Measurements from ENCODE around the gene KAZN.
"Not testable (repeated sequence)": the region's sequence is repeated elsewhere in the genome, so short reads cannot be mapped to it uniquely, and the experiment has no call there.

KAZN gene

DNA sequence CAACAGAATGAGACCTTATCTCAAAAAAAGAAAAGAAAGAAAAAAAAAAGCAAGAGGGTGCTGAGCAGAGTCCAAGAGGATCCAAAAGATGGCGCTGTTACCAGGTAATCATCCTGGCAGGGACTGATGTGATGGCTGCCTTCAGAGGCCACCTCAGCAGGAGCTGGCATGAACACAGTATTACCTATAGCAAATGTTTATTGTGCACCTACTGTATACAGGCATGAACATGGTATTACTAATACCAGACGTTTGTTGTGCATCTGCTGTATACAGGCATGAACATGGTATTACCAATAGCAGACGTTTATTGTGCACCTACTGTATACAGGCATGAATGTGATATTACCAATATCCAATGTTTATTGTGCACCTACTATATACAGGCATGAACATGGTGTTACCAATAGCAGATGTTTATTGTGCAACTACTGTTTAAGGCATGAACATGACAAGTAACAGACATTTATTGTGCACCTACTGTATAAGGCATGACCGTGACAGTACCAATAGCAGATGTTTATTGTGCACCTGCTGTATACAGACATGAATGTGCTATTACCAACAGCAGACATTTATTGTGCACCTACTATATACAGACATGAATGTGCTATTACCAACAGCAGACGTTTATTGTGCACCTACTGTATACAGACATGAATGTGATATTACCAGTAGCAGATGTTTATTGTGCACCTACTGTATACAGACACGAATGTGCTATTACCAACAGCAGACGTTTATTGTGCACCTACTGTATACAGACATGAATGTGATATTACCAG, 439.9 kb downstream of the KAZN start:
- DNase-seq (ENCODE audit: low read depth): peak; percentile 55

DNA sequence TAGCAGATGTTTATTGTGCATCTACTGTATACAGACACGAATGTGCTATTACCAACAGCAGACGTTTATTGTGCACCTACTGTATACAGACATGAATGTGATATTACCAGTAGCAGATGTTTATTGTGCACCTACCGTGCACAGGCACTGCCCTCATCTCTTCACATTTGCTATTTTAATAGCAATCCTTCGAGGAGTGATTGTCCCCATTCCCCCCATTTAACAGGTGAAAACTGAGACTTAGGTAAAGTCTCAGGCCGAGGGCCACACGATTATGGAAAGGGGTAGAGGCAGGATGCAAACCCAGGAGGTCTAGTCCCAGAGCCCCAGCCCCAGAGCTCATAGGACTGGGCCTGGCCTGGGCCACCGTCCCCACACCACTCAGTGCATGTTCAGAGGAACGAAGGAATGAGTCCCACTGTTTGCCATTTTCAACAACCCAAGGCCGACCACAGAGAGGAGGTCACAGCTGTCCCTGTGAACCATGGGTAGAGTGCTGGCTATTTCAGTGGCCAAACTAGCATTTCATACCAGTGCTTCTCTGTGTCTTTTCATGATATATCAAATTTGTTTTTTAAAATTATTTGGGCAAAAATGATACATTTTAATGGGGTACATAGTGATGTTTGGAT, 440.6 kb downstream of the KAZN start:
- no peak for DNase-seq (ENCODE audit: low read depth)

GRCh38 chr1:15039901-15040300, 441.4 kb downstream of the KAZN start:
- DNase-seq (ENCODE audit: low read depth): no peak

- not testable (repeated sequence) for DNase-seq (ENCODE audit: low read depth)
These were observed 442.2 kb downstream of the KAZN start for GRCh38 chr1:15040685-15041084.

- no peak for DNase-seq (ENCODE audit: low read depth)
These were observed 444.4 kb downstream of the KAZN start for GRCh38 chr1:15042866-15043265.

DNA sequence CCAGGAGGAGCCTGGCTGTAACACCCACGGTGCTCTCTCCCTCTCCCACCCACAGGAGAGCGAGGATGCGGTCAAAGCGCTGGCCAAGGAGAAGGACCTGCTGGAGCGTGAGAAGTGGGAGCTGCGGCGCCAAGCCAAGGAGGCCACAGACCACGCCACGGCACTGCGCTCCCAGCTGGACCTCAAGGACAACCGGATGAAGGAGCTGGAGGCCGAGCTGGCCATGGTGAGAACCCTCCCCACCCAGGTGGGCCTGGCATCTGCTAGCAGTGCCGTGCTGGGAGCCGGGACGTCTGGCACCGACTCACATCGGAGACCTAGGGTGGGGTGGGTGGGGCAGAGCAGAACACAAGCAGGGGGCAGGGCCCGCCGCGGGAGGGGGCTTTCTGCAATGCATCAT, 445.4 kb downstream of the KAZN start:
- DNase-seq (ENCODE audit: low read depth): no peak

DNA sequence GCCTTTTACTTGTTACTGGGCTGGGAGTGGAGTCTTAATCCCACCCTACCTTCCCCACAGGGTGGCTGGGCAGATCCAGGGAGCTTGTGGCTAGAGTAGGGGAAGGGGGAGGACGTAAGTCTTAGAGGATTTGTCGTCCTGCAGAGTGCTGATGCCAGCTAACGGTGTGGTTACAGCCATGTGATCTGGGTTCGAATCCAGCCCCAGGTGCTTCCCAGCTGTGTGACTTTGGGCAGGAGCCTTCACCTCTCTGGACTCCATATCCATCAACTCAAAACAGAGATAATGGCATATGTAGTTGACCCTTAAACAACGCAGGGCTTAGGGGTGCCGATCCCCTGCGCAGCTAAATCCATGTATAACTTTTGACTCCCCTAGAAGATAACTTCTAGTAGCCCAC, 446.6 kb downstream of the KAZN start:
- DNase-seq (ENCODE audit: low read depth): no peak

DNA sequence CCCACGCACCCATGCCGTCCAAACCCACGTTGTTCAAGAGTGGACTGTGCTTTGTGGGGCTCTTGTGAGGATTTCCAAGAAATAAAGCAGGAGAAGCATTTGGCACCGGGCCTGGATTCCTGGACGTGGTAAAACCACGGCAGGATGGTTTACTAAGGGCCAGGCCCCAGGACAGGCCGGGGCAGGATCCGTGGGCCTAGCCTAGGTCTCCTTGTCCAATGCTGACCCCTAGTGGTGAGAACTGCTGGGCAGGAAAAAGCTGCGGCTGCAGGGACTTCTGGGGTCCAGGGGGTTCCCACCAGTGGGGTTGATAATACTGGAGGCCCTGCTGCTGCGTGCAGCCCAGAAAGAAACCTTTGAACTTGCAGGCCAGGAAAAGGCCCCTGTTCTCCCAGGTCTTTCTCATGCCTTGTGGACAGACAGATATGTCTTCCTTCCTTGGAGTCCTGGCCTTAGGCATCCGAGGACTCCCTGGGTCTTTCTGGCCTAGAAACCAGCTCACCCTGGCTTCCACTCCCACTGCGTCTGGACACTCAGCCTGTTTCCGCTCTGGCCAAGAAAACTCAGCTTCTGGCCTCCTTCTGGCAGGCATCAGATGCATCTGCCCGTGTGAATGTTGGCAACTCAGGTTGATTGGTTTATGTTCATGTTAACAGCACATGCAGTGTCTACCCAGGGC, 448.1 kb downstream of the KAZN start:
- peak; percentile 82 for DNase-seq (ENCODE audit: low read depth)

DNA sequence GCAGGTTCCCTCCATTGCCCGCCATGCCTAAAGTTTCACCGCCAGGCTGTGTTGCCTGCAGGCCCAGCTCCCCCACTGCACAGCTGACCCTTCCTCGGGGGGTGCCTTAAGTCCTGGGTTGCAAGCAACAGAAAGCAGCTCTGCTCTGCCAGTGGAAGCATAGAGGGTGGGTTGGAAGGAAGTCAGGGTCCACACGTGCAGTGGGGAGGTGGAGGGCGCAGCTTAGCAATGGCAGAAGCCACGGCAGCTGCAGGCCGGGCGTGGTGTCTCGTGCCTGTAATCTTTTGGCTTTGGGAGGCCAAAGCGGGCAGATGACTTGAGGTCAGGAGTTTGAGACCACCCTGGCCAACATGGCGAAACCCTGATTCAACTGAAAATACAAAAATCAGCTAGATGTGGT, 448.8 kb downstream of the KAZN start:
- no peak for DNase-seq (ENCODE audit: low read depth)

DNA sequence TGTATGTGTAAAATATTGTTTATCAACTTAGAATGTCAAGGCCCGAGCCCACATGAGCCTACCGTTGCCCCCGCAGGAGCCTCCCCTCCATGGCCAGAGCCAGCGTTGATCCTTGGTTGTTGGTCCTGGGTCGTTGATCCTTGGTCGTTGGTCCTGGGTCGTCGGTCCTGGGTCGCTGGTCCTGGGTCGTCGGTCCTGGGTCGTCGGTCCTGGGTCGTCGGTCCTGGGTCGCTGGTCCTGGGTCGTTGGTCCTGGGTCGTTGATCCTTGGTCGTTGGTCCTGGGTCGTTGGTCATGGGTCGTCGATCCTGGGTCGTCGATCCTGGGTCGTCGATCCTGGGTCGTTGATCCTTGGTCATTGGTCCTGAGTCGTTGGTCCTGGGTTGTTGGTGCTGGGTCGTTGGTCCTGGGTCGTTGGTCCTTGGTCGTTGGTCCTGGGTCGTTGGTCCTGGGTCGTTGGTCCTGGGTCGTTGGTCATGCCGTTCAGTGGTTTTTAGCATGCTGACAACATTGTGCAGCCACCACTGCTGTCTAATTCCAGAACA, 450.0 kb downstream of the KAZN start:
- DNase-seq (ENCODE audit: low read depth): no peak

- no peak for DNase-seq (ENCODE audit: low read depth)
These were observed 450.6 kb downstream of the KAZN start for GRCh38 chr1:15049067-15049466.

DNA sequence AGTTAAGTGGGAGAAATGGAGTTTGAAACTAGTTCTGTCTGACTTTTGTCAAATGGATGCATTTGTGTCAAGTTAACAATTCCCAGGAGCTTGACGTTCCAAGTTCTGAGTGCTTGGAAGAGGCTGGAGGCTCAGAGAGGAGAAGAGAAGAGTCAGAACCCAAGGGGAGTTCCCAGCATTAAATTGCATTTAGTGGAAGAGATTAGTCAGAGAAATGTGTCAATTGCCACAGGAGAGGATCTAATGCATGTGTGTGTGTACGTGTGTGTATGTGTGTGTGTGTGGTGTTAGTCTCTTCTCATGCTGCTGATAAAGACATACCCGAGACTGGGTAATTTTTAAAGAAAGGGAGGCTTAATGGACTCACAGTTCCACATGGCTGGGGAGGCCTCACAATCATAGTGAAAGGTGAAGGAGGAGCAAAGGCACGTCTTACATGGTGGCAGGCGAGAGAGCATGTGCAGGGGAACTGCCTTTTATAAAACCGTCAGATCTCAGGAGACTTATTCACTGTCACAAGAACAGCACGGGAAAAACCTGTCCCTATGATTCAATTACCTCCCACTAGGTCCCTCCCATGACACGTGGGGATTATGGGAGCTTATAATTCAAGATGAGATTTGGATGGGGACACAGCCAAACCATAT, 453.5 kb downstream of the KAZN start:
- peak; percentile 14 for DNase-seq (ENCODE audit: low read depth)

GRCh38 chr1:15053153-15053552, 454.7 kb downstream of the KAZN start:
- DNase-seq (ENCODE audit: low read depth): no peak

DNA sequence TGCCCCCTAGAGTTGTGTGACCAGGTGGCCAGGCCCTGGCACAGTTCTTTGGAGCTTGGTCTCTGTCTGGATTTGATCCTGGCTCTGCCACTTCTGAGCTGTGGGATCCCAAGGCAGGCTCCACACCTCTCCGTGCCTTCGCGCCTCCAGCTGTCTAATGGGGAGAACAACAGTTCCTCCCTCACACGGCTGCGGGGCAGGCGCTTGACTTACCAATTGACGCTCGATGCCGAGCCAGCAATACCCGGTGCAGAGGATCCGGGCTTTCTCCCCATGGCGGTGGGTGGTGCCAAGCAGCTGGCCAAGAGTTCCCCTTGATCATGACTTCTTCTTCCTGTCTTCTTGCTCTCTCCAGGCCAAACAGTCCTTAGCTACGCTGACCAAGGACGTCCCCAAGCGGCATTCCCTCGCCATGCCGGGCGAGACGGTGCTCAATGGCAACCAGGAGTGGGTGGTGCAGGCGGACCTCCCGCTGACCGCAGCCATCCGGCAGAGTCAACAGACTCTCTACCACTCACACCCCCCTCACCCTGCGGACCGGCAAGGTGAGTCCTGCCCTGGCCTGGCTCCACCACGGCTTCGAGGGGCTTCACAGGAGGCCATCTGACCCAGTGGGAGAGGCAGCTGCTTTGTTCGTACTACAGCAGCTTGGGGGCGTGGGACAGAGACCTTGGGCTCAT, 457.4 kb downstream of the KAZN start:
- no peak for DNase-seq (ENCODE audit: low read depth)

GRCh38 chr1:15056515-15057285, 458.2 kb downstream of the KAZN start:
- peak; percentile 62 for DNase-seq (ENCODE audit: low read depth)

GRCh38 chr1:15057834-15058233, 459.3 kb downstream of the KAZN start:
- DNase-seq (ENCODE audit: low read depth): no peak

DNA sequence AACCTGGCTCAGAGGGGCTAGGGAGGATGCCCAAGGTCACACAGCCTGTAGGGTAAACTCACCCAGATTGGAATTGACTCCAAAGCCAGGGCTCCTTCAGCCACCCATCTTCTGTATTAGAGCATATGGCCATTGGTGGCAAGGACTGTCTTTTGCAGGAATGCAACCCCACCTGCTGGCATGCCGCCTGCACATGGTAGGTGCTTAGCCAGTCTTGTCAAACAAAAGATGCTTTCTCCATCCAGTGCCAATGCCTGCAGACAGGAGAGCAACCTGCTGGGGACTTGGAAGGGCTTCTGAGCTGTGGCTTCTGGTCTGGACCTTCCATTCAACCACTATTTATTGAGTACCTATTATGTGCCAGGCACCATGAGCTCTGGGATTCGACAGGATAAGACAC, 459.8 kb downstream of the KAZN start:
- DNase-seq (ENCODE audit: low read depth): no peak

- no peak for DNase-seq (ENCODE audit: low read depth)
These were observed 461.6 kb downstream of the KAZN start for GRCh38 chr1:15060104-15060503.

DNA sequence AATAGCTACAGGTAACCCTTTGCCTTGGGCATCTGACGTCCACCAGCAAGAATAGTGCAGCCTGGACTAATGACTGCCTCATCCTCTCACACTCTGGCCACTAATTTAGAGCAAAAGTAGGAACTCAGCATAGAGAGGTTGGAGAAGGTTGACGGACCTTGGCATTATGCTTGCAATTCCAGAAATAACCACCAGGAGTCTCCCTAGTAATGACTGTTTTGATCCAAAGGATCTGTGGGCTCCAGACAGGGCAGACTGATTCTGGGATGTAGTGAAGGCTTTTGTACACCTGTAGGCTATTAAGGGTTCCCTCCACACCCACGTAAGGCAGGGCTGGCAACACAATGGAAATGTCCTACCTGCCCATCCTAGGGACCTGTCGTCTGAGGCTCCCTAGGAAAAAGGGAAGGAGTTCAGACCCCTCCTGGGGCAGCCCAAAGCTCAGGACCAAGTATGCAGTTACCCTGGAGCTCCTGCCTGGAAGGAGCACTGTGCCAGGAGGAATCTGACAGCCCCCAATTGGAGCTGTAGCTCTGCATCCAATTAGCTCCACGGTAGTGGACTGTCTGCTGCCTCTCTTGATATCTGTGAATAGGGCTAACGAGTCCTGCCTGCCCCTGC, 464.1 kb downstream of the KAZN start:
- DNase-seq (ENCODE audit: low read depth): no peak

- no peak for DNase-seq (ENCODE audit: low read depth)
These were observed 464.9 kb downstream of the KAZN start for GRCh38 chr1:15063346-15063745.

GRCh38 chr1:15063783-15064182, 465.3 kb downstream of the KAZN start:
- DNase-seq (ENCODE audit: low read depth): no peak
